ENCODE results near the gene ATP11C.
"Not testable (repeated sequence)": the region's sequence is repeated elsewhere in the genome, so short reads cannot be mapped to it uniquely, and the experiment has no call there.

The ATP11C gene

DNA sequence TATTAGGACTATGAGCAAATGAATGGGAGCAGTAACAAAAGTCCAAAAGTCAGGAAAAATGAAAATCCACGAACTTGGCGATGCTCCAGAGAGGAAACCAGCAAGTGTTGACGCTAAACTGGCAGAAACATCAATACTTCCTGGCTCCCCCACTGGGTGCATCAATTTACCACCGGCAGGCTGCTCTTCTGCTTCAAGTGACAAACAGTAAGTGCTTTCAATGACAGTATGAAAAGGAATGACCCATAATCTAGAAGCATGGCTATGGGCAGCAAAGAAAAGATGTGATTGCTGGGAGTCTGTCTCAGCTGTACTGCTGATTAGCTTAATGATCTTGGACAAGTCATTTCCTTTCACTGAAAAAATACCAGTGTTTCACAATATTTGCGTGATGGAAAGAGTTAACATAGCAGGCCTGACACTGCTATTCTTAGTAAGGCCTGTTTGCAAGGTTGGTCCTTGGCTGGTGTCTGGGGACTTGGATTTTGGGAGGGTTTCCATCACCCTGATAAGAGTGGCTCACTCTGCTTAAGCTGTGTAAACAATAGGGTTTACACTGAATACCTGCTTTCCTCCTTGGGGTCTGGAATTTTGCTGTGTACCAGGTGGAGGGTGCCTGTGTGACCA lies 8.7 kb downstream of the ATP11C start:
- DNase-seq = no peak

- DNase-seq = not testable (repeated sequence)
Observed at GRCh38 chrX:139921142-139921541, 11.7 kb downstream of the ATP11C start.

DNA sequence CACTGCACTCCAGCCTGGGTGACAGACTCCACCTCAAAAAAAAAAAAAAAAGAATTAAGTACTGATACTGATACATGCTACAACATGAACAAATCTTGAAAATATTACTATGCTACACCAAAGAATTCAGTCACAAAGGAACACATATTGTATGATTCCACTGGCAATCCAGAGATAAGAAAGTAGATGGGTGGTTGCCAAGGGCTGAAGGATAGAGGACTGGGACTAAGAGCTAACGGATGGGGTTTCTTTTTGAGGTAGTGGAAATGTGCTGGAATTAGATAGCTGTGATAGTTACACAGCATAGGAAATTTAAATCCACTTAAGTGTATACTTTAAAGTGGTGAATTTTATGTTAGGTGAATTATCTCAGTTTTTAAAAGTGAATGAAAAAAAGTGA lies 12.5 kb downstream of the ATP11C start:
- no peak for DNase-seq

GRCh38 chrX:139914421-139914820 lies 18.4 kb downstream of the ATP11C start:
- no peak for DNase-seq

DNA sequence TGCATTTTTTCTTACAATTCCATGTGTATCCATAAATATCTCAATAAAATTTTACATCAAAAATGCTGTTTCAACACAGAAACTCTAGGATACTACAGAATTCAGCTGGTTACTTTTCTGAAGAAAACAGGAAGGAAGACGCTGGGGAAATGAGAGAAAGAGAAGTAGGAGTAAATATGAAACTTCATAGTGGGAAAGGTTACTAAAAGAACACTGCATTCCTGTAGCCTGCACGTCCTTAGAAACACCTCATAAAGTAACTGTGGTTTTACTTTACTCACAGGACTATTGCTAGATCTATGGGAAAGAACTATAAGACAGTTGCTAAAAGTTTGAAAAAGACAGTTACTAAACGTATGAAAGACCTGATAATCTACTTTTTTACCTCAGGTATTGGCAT lies 23.1 kb downstream of the ATP11C start:
- DNase-seq = no peak

DNA sequence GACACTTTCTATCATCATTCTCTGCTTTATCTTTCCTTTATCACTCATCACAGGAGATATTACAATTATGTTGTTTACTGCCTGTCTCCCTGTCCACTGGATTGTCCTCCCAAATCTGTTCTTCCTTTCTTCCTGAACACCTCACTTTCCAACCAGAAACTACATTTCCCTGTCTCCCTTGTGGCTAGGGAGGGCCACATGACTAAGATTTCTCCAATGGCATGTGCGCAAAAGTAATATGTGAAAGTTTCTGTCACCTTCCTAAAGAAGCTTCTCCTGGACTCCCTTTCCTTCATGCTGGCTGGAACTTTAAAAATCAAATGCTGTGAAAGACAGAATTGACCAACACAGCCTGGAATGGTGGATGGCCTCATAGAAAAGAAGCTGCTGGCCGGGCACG lies 25.8 kb downstream of the ATP11C start:
- no peak for DNase-seq

DNA sequence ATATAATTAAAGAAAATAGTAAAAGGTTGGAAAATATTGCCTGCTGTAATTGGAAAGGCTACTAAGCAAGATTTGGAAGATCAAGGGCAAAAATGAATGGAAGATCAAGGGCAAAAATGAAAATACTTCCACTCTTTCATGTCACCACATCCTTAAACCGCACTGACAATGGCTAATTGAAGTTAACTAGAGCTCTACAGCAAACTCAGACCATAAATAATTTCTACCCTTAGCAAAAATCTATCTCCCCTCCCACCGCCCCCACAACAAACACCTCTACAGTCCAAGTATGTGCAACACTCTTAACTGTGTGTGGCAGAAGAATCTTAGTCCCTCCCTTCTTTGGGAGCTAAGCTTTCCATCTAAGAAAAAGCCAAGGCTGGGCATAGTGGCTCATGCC lies 27.1 kb downstream of the ATP11C start:
- no peak for DNase-seq

- DNase-seq = no peak
Observed at GRCh38 chrX:139905051-139905450, 27.8 kb downstream of the ATP11C start.

- no peak for DNase-seq
Observed at GRCh38 chrX:139903210-139903609, 29.6 kb downstream of the ATP11C start.

- no peak for DNase-seq
Observed at GRCh38 chrX:139902559-139902958, 30.3 kb downstream of the ATP11C start.

GRCh38 chrX:139898334-139898733 lies 34.5 kb downstream of the ATP11C start:
- no peak for DNase-seq

- no peak for DNase-seq
Observed at GRCh38 chrX:139892512-139892911, 40.3 kb downstream of the ATP11C start.

DNA sequence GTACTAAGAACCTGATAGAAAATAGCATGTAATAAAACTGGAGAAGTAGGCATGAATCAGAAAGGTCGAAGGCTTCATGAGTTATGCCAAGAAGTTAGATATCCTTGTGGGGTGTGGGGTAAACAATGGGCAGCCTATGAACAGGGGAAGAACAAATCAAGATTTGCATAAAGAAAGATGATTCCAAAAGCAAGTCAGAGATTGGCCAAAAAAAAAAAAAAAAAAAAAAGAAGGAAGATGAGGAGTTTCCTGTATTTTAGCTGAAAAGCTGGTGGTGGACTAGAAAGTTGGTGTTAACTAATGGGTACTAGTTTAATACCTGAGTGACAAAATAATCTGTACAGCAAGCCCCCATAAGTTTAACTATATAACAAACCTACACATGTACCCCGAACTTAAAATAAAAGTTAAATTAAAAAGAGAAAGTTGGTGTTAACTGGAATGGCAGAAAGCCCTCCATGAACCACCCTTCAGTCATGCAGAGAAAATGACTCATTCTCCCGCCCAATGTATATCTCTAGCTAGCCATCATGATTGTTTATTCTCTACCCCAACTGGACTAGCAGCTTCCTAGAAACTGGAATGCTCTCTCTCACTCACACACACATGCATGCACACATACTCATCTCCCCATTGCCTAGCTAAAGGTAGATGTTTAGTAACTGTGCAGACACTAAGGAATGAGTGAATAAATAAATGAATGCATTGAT lies 41.7 kb downstream of the ATP11C start:
- no peak for DNase-seq

- no peak for DNase-seq
Observed at GRCh38 chrX:139889760-139890159, 43.1 kb downstream of the ATP11C start.

- DNase-seq = no peak
Observed at GRCh38 chrX:139883984-139884383, 48.9 kb downstream of the ATP11C start.

DNA sequence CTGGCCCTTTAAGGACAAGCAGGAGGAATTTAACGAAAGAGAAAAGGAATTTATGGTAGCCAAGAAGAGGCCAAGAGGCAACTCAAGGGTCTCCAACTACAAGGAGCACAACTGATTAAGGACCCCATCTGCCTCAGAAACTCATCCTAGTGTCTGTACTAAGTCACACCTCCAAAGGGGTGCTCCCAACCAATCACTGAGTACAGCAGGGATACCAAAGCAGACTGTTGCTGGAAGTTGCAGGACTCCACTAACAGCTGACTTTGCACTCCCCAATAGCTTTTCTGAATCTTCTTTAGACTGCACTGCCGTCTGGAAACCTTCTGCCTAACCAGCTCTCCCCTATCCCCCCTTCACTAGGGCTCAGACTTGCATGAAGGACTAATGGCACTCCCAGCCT lies 50.6 kb downstream of the ATP11C start:
- no peak for DNase-seq

GRCh38 chrX:139881572-139881971 lies 51.3 kb downstream of the ATP11C start:
- DNase-seq = no peak

DNA sequence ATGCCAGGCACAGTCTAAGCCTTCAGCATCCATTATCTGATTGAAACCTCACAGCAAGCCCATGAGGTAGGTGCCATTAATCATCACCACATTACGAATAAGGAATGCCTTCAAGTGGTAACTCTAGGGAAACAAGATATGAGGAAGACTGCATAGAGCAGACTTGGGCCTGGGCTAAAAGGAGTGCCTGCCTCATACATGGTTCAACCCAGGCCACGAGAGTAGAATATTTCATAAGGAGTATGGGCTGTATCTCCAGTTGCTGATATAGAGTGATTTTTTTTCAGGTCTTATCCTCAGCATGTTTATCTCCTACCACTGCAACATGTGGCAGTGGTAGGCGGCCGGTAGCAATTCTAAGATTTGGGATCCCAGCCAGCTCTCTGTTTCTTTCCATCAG lies 51.7 kb downstream of the ATP11C start:
- DNase-seq = no peak

DNA sequence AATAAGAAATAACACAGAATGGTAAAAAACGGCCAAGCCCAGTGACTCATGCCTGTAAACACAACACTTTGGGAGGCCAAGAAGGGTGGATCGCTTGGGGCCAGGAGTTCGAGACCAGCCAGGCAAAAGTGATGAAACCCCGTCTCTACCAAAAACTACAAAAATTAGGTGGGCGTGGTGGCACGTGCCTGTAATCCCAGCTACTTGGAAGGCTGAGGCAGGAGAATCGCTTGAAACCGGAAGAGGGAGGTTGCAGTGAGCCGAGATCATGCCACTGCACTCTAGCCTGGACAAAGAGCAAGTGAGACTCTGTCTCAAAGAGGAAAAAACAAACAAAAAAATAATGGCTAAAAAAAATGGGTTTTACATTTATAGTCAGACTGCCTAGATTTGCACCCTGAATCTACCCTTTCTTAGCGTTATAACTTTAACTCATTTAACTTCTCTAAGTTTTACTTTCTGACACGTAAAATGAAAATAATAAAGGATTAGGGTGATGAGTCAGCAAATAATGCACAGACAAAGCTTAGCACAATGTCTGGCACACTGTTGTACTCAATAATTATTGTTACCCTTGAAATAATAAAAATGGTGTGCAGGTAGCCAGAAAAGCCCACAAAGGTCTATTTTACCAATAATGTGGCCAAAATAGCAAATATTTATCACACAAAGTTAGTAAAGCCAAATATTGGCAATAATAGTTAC lies 55.0 kb downstream of the ATP11C start:
- DNase-seq = no peak

- DNase-seq = no peak
Observed at GRCh38 chrX:139875841-139876240, 57.0 kb downstream of the ATP11C start.

- no peak for DNase-seq
Observed at GRCh38 chrX:139869796-139870195, 63.1 kb downstream of the ATP11C start.

DNA sequence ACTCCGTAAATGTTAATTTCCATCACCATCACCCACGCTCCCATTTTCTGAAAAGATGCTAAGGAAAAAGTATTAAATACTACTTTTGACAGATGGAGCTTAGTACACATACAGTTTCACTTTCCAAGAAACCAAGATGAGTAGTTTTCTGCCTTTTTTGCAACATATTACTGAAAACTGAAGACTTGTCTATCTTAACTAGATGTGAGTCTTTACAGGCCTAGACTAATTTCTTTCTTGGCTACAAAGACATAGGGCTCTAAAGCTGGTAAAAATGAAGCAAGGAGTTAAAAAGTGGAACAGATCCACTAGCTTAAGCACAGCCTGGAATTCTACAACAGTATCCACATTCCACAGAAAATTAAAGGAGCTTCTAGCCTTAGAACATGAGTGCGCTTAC lies 68.2 kb downstream of the ATP11C start:
- no peak for DNase-seq

- no peak for DNase-seq
Observed at GRCh38 chrX:139862208-139862607, 70.6 kb downstream of the ATP11C start.

GRCh38 chrX:139856826-139857225 lies 76.0 kb downstream of the ATP11C start:
- not testable (repeated sequence) for DNase-seq

All from CD4-positive, alpha-beta T cell treated with Interferon gamma for 1 hour (primary cell).